Trophoblast cell (in vitro differentiated cells and primary cell): Measurements from ENCODE around the gene CCL22.

ENCODE experiments used
- DNase-seq, 2 donors: peaks; one replicate each; pipeline ENCODE4 v3.0.0-alpha.2; 2016
- H2AFZ ChIP-seq: 2 replicates; pipeline ENCODE4 v1.6.1; 2013; ENCODE audit warnings: low read length, moderate library complexity, mild to moderate bottlenecking; ENCODE audit not compliant: insufficient read depth, poor library complexity
- H2AK5ac ChIP-seq: 2 replicates; pipeline ENCODE4 v1.6.1; 2013; ENCODE audit warnings: mild to moderate bottlenecking, low read length
- H2BK120ac ChIP-seq: 2 replicates; pipeline ENCODE4 v1.6.1; 2013; ENCODE audit warnings: low read length, mild to moderate bottlenecking, moderate library complexity; ENCODE audit not compliant: insufficient read depth, poor library complexity
- H2BK12ac ChIP-seq: 2 replicates; pipeline ENCODE4 v1.6.1; 2013; ENCODE audit warnings: mild to moderate bottlenecking, low read length, moderate library complexity
- H2BK5ac ChIP-seq: 2 replicates; pipeline ENCODE4 v1.6.1; 2013; ENCODE audit warnings: low read length, low read depth, moderate library complexity, mild to moderate bottlenecking; ENCODE audit not compliant: poor library complexity
- H3K14ac ChIP-seq: 2 replicates; pipeline ENCODE4 v1.6.1; 2013; ENCODE audit warnings: mild to moderate bottlenecking, low read length
- H3K18ac ChIP-seq: 2 replicates; pipeline ENCODE4 v1.6.1; 2013; ENCODE audit warnings: mild to moderate bottlenecking, low read length
- H3K23ac ChIP-seq: 2 replicates; pipeline ENCODE4 v1.6.1; 2013; ENCODE audit warnings: low read length
- H3K27ac ChIP-seq: 2 replicates; pipeline ENCODE4 v1.5.1; 2013; ENCODE audit warnings: low read depth, mild to moderate bottlenecking, inconsistent platforms, low read length, moderate library complexity
- H3K27me3 ChIP-seq: 2 replicates; pipeline ENCODE4 v1.6.1; 2013; ENCODE audit warnings: inconsistent platforms, mild to moderate bottlenecking, low read length, moderate library complexity; ENCODE audit not compliant: insufficient read depth
- H3K36me3 ChIP-seq, 2 experiments: 1 replicate in 1 of 2; 2 replicates in 1 of 2; pipeline ENCODE4 v1.6.1; 2013; ENCODE audit warnings: low read length in 2 of 2, mild to moderate bottlenecking in 2 of 2, moderate library complexity in 1 of 2; ENCODE audit not compliant: insufficient read depth in 2 of 2, control insufficient read depth in 1 of 2
- H3K4ac ChIP-seq: 2 replicates; pipeline ENCODE4 v1.6.1; 2013; ENCODE audit warnings: low read depth, mild to moderate bottlenecking, low read length, moderate library complexity
- H3K4me1 ChIP-seq, 2 experiments: 1 replicate in 1 of 2; 2 replicates in 1 of 2; pipeline ENCODE4 v1.6.1; 2013; ENCODE audit warnings: low read length in 2 of 2, mild to moderate bottlenecking in 2 of 2, moderate library complexity in 1 of 2; ENCODE audit not compliant: insufficient read depth in 2 of 2, control insufficient read depth in 1 of 2
- H3K4me2 ChIP-seq: 2 replicates; pipeline ENCODE4 v1.6.1; 2013; ENCODE audit warnings: inconsistent platforms, mild to moderate bottlenecking, low read length, moderate library complexity
- H3K4me3 ChIP-seq: 2 replicates; pipeline ENCODE4 v1.5.1; 2013; ENCODE audit warnings: mild to moderate bottlenecking, low read depth, low read length, inconsistent platforms
- H3K79me1 ChIP-seq: one replicate; pipeline ENCODE4 v1.6.1; 2013; ENCODE audit warnings: low read length
- H3K79me2 ChIP-seq: 2 replicates; pipeline ENCODE4 v1.6.1; 2013; ENCODE audit warnings: low read length, mild to moderate bottlenecking; ENCODE audit not compliant: control insufficient read depth, insufficient read depth, poor library complexity
- H3K9ac ChIP-seq: 2 replicates; pipeline ENCODE4 v1.6.1; 2013; ENCODE audit warnings: mild to moderate bottlenecking, low read length
- H3K9me3 ChIP-seq: 2 replicates; pipeline ENCODE4 v1.6.1; 2013; ENCODE audit warnings: low read depth, mild to moderate bottlenecking, control low read depth, inconsistent platforms, low read length; ENCODE audit not compliant: insufficient read depth
- H4K12ac ChIP-seq: 2 replicates; pipeline ENCODE4 v1.6.1; 2013; ENCODE audit warnings: low read depth, mild to moderate bottlenecking, low read length, moderate library complexity
- H4K8ac ChIP-seq: 2 replicates; pipeline ENCODE4 v1.6.1; 2013; ENCODE audit warnings: low read depth, mild to moderate bottlenecking, low read length, moderate library complexity
- H4K91ac ChIP-seq: one replicate; pipeline ENCODE4 v1.6.1; 2013; ENCODE audit warnings: low read depth, mild to moderate bottlenecking, low read length, moderate library complexity
- WGBS: extraction: QIAGEN DNeasy Blood & Tissue Kit; methylation state at CpG from one replicate; pipeline ENCODE4 v1.1.7; 2013; ENCODE audit warnings: missing lambda C conversion rate; ENCODE audit not compliant: insufficient read length, insufficient coverage; ENCODE audit errors: extremely low coverage; 5-methylcytosine and 5-hydroxymethylcytosine counted together

The CCL22 gene

GRCh38 chr16:57352636-57353047, 5.9 kb upstream of the CCL22 start:
- Histone ChIP-seq H3K9ac (no peak overlapping the region), H2BK5ac (no peak overlapping the region), H4K91ac (no peak overlapping the region), H3K4me2 (no peak overlapping the region), H3K23ac (no peak overlapping the region), H4K8ac (no peak overlapping the region), H3K4me1 (no peaks in the 10 kb centered on the region), H3K18ac (no peak overlapping the region), H3K4ac (no peak overlapping the region), H2AFZ (no peak overlapping the region), H3K14ac (no peak overlapping the region), H4K12ac (no peak overlapping the region), H2AK5ac (no peak overlapping the region), H3K79me2 (no peaks in the 10 kb centered on the region), H3K4me3 (no peak overlapping the region), H2BK12ac (no peak overlapping the region), H3K79me1 (no peaks in the 10 kb centered on the region), H3K9me3 (no peaks in the 10 kb centered on the region), H3K27ac (no peak overlapping the region), H3K27me3 (no peaks in the 10 kb centered on the region), H2BK120ac (no peak overlapping the region), H3K36me3 (no peaks in the 10 kb centered on the region)
- no CpG with 5 or more reads among the region's 6 CpGs for WGBS
- no peak for DNase-seq

- no CpG with 5 or more reads among the region's 7 CpGs for WGBS
- H3K9ac ChIP-seq = no peak overlapping the region
- H2BK5ac ChIP-seq = no peak overlapping the region
- no peaks in the 10 kb centered on the region for H3K4me1 ChIP-seq
- H3K79me1 ChIP-seq = no peaks in the 10 kb centered on the region
- H3K4me3 ChIP-seq = no peak overlapping the region
- H2BK12ac ChIP-seq = no peak overlapping the region
- no peak overlapping the region for H4K91ac ChIP-seq
- H3K4ac ChIP-seq = no peak overlapping the region
- H2BK120ac ChIP-seq = no peak overlapping the region
- DNase-seq = no peak
- H3K27ac ChIP-seq = no peak overlapping the region
- H3K14ac ChIP-seq = no peak overlapping the region
- H3K27me3 ChIP-seq = no peaks in the 10 kb centered on the region
- no peak overlapping the region for H3K23ac ChIP-seq
- no peaks in the 10 kb centered on the region for H3K9me3 ChIP-seq
- no peak overlapping the region for H4K8ac ChIP-seq
- H3K18ac ChIP-seq = no peak overlapping the region
- H3K4me2 ChIP-seq = no peak overlapping the region
- H3K79me2 ChIP-seq = no peaks in the 10 kb centered on the region
- H4K12ac ChIP-seq = no peak overlapping the region
- no peaks in the 10 kb centered on the region for H3K36me3 ChIP-seq
- no peak overlapping the region for H2AK5ac ChIP-seq
- no peak overlapping the region for H2AFZ ChIP-seq
These were observed 4.3 kb upstream of the CCL22 start for GRCh38 chr16:57354311-57354710.

- no peak overlapping the region for H3K4ac ChIP-seq
- H3K18ac ChIP-seq = no peak overlapping the region
- peaks cover 3% of the 10 kb centered on the region for H3K9me3 ChIP-seq
- DNase-seq = no peak
- H2BK5ac ChIP-seq = no peak overlapping the region
- H3K27ac ChIP-seq = no peak overlapping the region
- no peaks in the 10 kb centered on the region for H3K79me1 ChIP-seq
- H3K4me1 ChIP-seq = no peaks in the 10 kb centered on the region
- no peak overlapping the region for H3K4me2 ChIP-seq
- WGBS = no CpG with 5 or more reads among the region's 5 CpGs
- H3K27me3 ChIP-seq = no peaks in the 10 kb centered on the region
- no peak overlapping the region for H3K4me3 ChIP-seq
- no peak overlapping the region for H3K9ac ChIP-seq
- H3K36me3 ChIP-seq = no peaks in the 10 kb centered on the region
- no peak overlapping the region for H4K8ac ChIP-seq
- H3K23ac ChIP-seq = no peak overlapping the region
- no peaks in the 10 kb centered on the region for H3K79me2 ChIP-seq
- no peak overlapping the region for H2AK5ac ChIP-seq
- H4K91ac ChIP-seq = no peak overlapping the region
- H3K14ac ChIP-seq = no peak overlapping the region
- H2AFZ ChIP-seq = no peak overlapping the region
- no peak overlapping the region for H2BK120ac ChIP-seq
- H4K12ac ChIP-seq = no peak overlapping the region
- no peak overlapping the region for H2BK12ac ChIP-seq
These were observed 2.6 kb upstream of the CCL22 start for GRCh38 chr16:57355898-57356414.

- Histone ChIP-seq H3K14ac (no peak overlapping the region), H3K4me1 (no peaks in the 10 kb centered on the region), H3K79me2 (no peaks in the 10 kb centered on the region), H2BK5ac (no peak overlapping the region), H3K18ac (no peak overlapping the region), H2AFZ (no peak overlapping the region), H2BK120ac (no peak overlapping the region), H3K4ac (no peak overlapping the region), H3K9ac (no peak overlapping the region), H3K4me3 (no peak overlapping the region), H3K4me2 (no peak overlapping the region), H4K91ac (no peak overlapping the region), H4K8ac (no peak overlapping the region), H3K27me3 (no peaks in the 10 kb centered on the region), H2AK5ac (no peak overlapping the region), H3K23ac (no peak overlapping the region), H2BK12ac (no peak overlapping the region), H3K9me3 (peaks cover 3% of the 10 kb centered on the region), H3K36me3 (no peaks in the 10 kb centered on the region), H3K79me1 (no peaks in the 10 kb centered on the region), H3K27ac (no peak overlapping the region), H4K12ac (no peak overlapping the region)
- no peak for DNase-seq
- no CpG with 5 or more reads among the region's 4 CpGs for WGBS
These were observed 2.0 kb upstream of the CCL22 start for GRCh38 chr16:57356547-57356946.
